ENCODE data around the gene SMAP1.

SMAP1 gene

GRCh38 chr6:70667711-70668498 is at the start of gene SMAP1:
Gene SMAP1 (plus strand): TSS chr6:70667883. CDS start chr6:70668024, 141 bp downstream.
- CTCF ChIA-PET, result interaction anchor here (1.2 to 3.0 kb wide), 3 partner anchors 17 to 147 kb away, joined by 3 to 14 read pairs (median 4); no protein-coding TSS in a partner anchor
- H3K4me3 Mint-ChIP-seq, result peak within 1 kb of the TSS; percentile 95
- H3K4me1 Mint-ChIP-seq, result peaks cover 55% of the 10 kb centered on the region
- no peaks in the 10 kb centered on the region for H3K9me3 Mint-ChIP-seq
- peaks cover 31% of the 10 kb centered on the region for H3K36me3 Mint-ChIP-seq
- H3K27ac Mint-ChIP-seq, result peak within 1 kb of the TSS; percentile 88
- DNase-seq, result peak; percentile 95
- no peaks in the 10 kb centered on the region for H3K27me3 Mint-ChIP-seq

GRCh38 chr6:70620746-70621145 is 46.9 kb upstream of the SMAP1 start:
- no peak for DNase-seq
- CTCF ChIA-PET, result interaction anchor here (1.1 kb wide), 1 partner anchor 25 kb away, joined by 4 read pairs; no protein-coding TSS in a partner anchor
- Mint-ChIP-seq H3K27me3 (peaks cover 10% of the 10 kb centered on the region), H3K27ac (no peak overlapping the region), H3K4me1 (no peaks in the 10 kb centered on the region), H3K9me3 (no peaks in the 10 kb centered on the region), H3K4me3 (no peak overlapping the region), H3K36me3 (no peaks in the 10 kb centered on the region)

- Mint-ChIP-seq H3K9me3 (no peaks in the 10 kb centered on the region), H3K27me3 (peaks cover 4% of the 10 kb centered on the region), H3K4me1 (no peaks in the 10 kb centered on the region), H3K4me3 (no peak overlapping the region), H3K36me3 (no peaks in the 10 kb centered on the region), H3K27ac (no peak overlapping the region)
- DNase-seq, result no peak
- CTCF ChIA-PET, result interaction anchor here (1.8 kb wide), 1 partner anchor 10 kb away, joined by 3 read pairs; no protein-coding TSS in a partner anchor
Measured at GRCh38 chr6:70622461-70622860, 45.2 kb upstream of the SMAP1 start.

DNA sequence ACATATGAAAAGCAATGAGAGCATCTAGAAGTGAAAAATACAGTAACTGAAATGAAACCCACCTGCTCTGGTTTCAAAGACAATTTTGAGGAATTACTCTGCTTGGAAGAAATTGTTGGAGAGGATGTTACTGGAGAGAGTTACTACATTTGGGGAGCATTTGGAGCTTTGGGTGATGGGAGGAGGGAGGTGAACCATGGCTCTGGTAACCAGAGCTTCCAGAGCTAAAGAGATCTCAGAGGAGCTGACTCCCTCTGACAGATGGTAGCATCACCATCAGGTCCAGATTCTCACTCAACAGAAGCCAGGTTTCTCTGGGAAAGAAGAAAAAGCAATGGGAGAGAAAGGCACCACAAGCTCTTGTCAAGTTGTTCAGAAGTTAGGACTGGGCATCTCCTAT is 42.2 kb upstream of the SMAP1 start:
- Mint-ChIP-seq H3K27ac (no peak overlapping the region), H3K27me3 (peaks cover 8% of the 10 kb centered on the region), H3K4me1 (no peaks in the 10 kb centered on the region), H3K9me3 (no peaks in the 10 kb centered on the region), H3K4me3 (no peak overlapping the region), H3K36me3 (no peaks in the 10 kb centered on the region)
- CTCF ChIA-PET, result no interaction called here
- no peak for DNase-seq

GRCh38 chr6:70627500-70628254 is 40.0 kb upstream of the SMAP1 start:
- Mint-ChIP-seq H3K4me3 (no peak overlapping the region), H3K4me1 (no peaks in the 10 kb centered on the region), H3K36me3 (no peaks in the 10 kb centered on the region), H3K9me3 (no peaks in the 10 kb centered on the region), H3K27me3 (peaks cover 14% of the 10 kb centered on the region), H3K27ac (no peak overlapping the region)
- no peak for DNase-seq
- CTCF ChIA-PET, result no interaction called here

GRCh38 chr6:70629929-70630328 is 37.8 kb upstream of the SMAP1 start:
- H3K27me3 Mint-ChIP-seq, result peaks cover 20% of the 10 kb centered on the region
- no peaks in the 10 kb centered on the region for H3K9me3 Mint-ChIP-seq
- H3K4me3 Mint-ChIP-seq, result no peak overlapping the region
- CTCF ChIA-PET, result interaction anchor here (0.7 kb wide), 1 partner anchor 32 kb away, joined by 3 read pairs; no protein-coding TSS in a partner anchor
- no peak overlapping the region for H3K27ac Mint-ChIP-seq
- no peaks in the 10 kb centered on the region for H3K36me3 Mint-ChIP-seq
- DNase-seq, result no peak
- H3K4me1 Mint-ChIP-seq, result no peaks in the 10 kb centered on the region

- H3K27me3 Mint-ChIP-seq, result peaks cover 17% of the 10 kb centered on the region
- no peaks in the 10 kb centered on the region for H3K36me3 Mint-ChIP-seq
- no peaks in the 10 kb centered on the region for H3K9me3 Mint-ChIP-seq
- CTCF ChIA-PET, result no interaction called here
- no peak for DNase-seq
- no peak overlapping the region for H3K4me3 Mint-ChIP-seq
- H3K4me1 Mint-ChIP-seq, result no peaks in the 10 kb centered on the region
- H3K27ac Mint-ChIP-seq, result no peak overlapping the region
Measured at GRCh38 chr6:70633870-70634269, 33.8 kb upstream of the SMAP1 start.

DNA sequence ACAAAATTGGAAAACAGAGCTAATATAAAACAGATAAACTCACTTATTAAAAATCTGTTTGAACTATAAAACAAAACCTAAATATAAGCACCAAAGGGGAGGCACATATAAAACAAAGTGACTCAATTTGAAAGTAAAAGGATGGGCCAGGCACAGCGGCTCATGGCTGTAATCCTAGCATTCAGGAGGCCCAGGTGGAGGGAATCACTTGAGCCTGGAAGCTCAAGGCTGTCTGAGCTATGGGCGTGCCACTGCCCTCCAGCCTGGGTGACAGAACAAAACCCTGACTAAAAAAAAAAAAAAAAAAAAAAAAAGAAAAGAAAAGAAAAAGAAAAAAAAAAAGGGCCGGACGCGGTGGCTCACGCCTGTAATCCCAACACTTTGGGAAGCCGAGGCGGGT is 31.1 kb upstream of the SMAP1 start:
- Mint-ChIP-seq H3K27ac (no peak overlapping the region), H3K27me3 (peaks cover 13% of the 10 kb centered on the region), H3K9me3 (no peaks in the 10 kb centered on the region), H3K4me1 (peaks cover 5% of the 10 kb centered on the region), H3K4me3 (no peak overlapping the region), H3K36me3 (no peaks in the 10 kb centered on the region)
- DNase-seq, result no peak
- CTCF ChIA-PET, result no interaction called here

- no peak overlapping the region for H3K27ac Mint-ChIP-seq
- peaks cover 4% of the 10 kb centered on the region for H3K27me3 Mint-ChIP-seq
- no peak for DNase-seq
- peaks cover 5% of the 10 kb centered on the region for H3K4me1 Mint-ChIP-seq
- CTCF ChIA-PET, result no interaction called here
- no peaks in the 10 kb centered on the region for H3K9me3 Mint-ChIP-seq
- no peak overlapping the region for H3K4me3 Mint-ChIP-seq
- H3K36me3 Mint-ChIP-seq, result no peaks in the 10 kb centered on the region
Measured at GRCh38 chr6:70638468-70638867, 29.2 kb upstream of the SMAP1 start.

DNA sequence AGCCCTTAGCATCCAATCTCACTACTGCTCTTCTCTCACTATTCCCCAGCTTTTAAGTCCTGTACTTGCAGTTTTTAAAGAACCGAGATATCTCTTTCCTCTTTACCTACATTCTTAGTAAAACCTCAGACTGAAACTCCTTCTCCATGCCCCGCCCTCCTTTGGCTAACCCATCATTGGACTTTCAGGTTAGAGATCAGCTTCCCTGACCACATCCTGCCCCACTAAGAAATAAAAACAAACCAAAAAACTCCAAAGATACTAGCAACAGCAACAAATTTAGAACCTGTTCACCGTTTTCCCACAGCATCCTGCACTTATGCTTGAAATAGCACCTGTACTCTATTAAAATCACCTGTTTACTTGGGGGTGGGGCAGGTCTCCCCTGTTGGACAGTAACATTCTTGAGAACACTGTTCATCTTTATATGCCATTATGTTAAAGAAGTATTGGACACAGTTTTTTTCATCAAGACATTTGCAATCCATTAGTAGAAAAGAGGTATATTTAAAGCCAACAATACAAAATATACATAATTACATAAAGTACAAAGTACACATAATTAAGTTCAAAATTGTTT is 16.3 kb upstream of the SMAP1 start:
- CTCF ChIA-PET, result interaction anchor here (0.6 to 1.0 kb wide), 4 partner anchors 35 to 281 kb away, joined by 3 read pairs; partner anchors contain the start of genes FAM135A and SDHAF4

DNA sequence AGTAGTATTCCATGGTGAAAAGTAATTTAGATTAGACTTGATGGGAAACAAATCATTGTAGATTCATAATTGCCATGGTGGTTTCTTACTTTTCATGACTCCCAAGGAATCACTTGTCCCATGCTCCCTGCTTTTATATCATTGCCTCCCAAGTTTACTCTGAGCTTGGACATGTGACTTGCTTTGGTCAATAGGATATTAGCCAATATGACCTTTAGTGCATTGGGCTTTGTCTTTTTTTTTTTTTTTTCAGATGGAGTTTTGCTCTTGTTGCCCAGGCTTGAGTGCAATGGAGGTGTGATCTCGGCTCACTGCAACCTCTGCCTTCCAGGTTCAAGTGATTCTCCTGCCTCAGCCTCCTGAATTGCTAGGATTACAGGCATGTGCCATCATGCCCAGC is 15.5 kb upstream of the SMAP1 start:
- CTCF ChIA-PET, result interaction anchor here (1.0 kb wide), 2 partner anchors 34 to 86 kb away, joined by 3 read pairs; partner anchors contain the start of gene SDHAF4
- H3K27me3 Mint-ChIP-seq, result no peaks in the 10 kb centered on the region
- H3K4me1 Mint-ChIP-seq, result peaks cover 44% of the 10 kb centered on the region
- no peak for DNase-seq
- H3K4me3 Mint-ChIP-seq, result no peak overlapping the region
- peaks cover 4% of the 10 kb centered on the region for H3K9me3 Mint-ChIP-seq
- H3K27ac Mint-ChIP-seq, result peak overlapping the region; percentile 87
- peaks cover 9% of the 10 kb centered on the region for H3K36me3 Mint-ChIP-seq

More for the DNA sequence above, 16.3 kb upstream of the SMAP1 start:
- Mint-ChIP-seq H3K4me3 (peak overlapping the region; percentile 37), H3K4me1 (peaks cover 50% of the 10 kb centered on the region), H3K27me3 (peaks cover 6% of the 10 kb centered on the region), H3K36me3 (peaks cover 15% of the 10 kb centered on the region), H3K9me3 (peaks cover 4% of the 10 kb centered on the region), H3K27ac (peak overlapping the region; percentile 87)
- peak; percentile 90 for DNase-seq

DNA sequence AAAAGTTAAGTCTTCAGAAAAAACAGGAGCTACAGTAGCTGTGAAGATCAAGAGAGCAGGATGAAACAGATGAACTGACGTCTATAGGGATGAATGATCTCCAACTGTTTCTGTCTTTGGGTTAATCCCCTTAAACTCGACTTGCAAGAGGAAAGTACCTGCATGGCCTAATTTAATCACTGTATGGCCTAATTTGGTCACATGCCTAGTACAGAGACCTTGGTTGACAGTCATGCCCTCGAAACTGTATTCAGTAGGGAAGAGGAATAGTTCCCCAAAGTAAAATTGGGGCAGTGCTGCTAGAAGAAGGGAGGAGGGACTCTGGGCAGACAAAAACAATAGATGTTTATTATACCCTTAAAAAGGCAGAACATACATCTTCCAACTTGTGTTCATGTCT is 10.0 kb upstream of the SMAP1 start:
- CTCF ChIA-PET, result no interaction called here

GRCh38 chr6:70663881-70664466 is 3.7 kb upstream of the SMAP1 start:
- Mint-ChIP-seq H3K4me3 (no peak overlapping the region), H3K9me3 (no peaks in the 10 kb centered on the region), H3K36me3 (peaks cover 6% of the 10 kb centered on the region), H3K4me1 (peaks cover 19% of the 10 kb centered on the region), H3K27me3 (peaks cover 10% of the 10 kb centered on the region), H3K27ac (no peak overlapping the region)
- CTCF ChIA-PET, result interaction anchor here (0.9 kb wide), 1 partner anchor 23 kb away, joined by 3 read pairs; no protein-coding TSS in a partner anchor
- DNase-seq, result no peak

More for the DNA sequence above, 10.0 kb upstream of the SMAP1 start:
- H3K27me3 Mint-ChIP-seq, result peaks cover 10% of the 10 kb centered on the region
- peaks cover 3% of the 10 kb centered on the region for H3K36me3 Mint-ChIP-seq
- H3K4me3 Mint-ChIP-seq, result no peak overlapping the region
- H3K4me1 Mint-ChIP-seq, result peaks cover 7% of the 10 kb centered on the region
- DNase-seq, result no peak
- no peaks in the 10 kb centered on the region for H3K9me3 Mint-ChIP-seq
- H3K27ac Mint-ChIP-seq, result no peak overlapping the region

- Mint-ChIP-seq H3K36me3 (peaks cover 20% of the 10 kb centered on the region), H3K9me3 (no peaks in the 10 kb centered on the region), H3K4me1 (peaks cover 43% of the 10 kb centered on the region), H3K27me3 (peaks cover 7% of the 10 kb centered on the region), H3K4me3 (peak overlapping the region; percentile 95), H3K27ac (peak overlapping the region; percentile 9)
- no peak for DNase-seq
- CTCF ChIA-PET, result interaction anchor here (3.0 kb wide), 1 partner anchor 19 kb away, joined by 14 read pairs; no protein-coding TSS in a partner anchor
Measured at GRCh38 chr6:70666706-70667105, 977 bp upstream of the SMAP1 start.
